C4-2B (cell line): ENCODE measurements around the gene CHAC1.

Experiments
- ZFX ChIP-seq: fragments of 450-650 bp; IDR thresholded peaks from 2 replicates; pipeline ENCODE4 v1.6.1; 2017
- TF ChIP-seq, protein P1 (sequence below): fragments of 450-650 bp; conservative IDR thresholded peaks from 2 replicates; pipeline ENCODE4 v1.5.1; 2017; ENCODE audit warnings: mild to moderate bottlenecking

DNA sequence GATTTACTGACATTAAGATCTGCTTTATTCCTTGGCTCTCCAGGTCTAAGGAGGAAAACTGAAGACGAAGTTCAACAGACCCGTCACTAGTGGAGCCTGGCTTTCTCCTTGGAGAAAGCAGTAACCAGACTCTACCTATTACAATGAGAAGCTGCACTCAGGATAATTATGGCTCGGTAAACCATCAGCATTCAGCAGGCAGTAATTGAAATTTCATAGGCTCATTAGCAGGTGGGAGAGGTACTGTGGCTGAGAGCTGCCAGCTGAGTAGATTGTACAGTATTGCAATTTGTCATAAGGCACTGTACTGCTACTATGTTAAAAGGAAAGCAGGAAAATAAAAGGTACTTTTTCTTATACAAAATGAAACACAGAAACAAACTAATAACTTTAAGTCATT lies 51.2 kb downstream of the CHAC1 start:
- TF ChIP-seq, protein P1, sequence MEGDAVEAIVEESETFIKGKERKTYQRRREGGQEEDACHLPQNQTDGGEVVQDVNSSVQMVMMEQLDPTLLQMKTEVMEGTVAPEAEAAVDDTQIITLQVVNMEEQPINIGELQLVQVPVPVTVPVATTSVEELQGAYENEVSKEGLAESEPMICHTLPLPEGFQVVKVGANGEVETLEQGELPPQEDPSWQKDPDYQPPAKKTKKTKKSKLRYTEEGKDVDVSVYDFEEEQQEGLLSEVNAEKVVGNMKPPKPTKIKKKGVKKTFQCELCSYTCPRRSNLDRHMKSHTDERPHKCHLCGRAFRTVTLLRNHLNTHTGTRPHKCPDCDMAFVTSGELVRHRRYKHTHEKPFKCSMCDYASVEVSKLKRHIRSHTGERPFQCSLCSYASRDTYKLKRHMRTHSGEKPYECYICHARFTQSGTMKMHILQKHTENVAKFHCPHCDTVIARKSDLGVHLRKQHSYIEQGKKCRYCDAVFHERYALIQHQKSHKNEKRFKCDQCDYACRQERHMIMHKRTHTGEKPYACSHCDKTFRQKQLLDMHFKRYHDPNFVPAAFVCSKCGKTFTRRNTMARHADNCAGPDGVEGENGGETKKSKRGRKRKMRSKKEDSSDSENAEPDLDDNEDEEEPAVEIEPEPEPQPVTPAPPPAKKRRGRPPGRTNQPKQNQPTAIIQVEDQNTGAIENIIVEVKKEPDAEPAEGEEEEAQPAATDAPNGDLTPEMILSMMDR, result no peak
- TF ChIP-seq ZFX, result no peak
